GF-D8 (cell line): ENCODE data around the gene PSD.

Source experiments
- DNase-seq: peaks from one replicate; lab custom pipeline; 2025; lab: John Stamatoyannopoulos, UW

Gene PSD

DNA sequence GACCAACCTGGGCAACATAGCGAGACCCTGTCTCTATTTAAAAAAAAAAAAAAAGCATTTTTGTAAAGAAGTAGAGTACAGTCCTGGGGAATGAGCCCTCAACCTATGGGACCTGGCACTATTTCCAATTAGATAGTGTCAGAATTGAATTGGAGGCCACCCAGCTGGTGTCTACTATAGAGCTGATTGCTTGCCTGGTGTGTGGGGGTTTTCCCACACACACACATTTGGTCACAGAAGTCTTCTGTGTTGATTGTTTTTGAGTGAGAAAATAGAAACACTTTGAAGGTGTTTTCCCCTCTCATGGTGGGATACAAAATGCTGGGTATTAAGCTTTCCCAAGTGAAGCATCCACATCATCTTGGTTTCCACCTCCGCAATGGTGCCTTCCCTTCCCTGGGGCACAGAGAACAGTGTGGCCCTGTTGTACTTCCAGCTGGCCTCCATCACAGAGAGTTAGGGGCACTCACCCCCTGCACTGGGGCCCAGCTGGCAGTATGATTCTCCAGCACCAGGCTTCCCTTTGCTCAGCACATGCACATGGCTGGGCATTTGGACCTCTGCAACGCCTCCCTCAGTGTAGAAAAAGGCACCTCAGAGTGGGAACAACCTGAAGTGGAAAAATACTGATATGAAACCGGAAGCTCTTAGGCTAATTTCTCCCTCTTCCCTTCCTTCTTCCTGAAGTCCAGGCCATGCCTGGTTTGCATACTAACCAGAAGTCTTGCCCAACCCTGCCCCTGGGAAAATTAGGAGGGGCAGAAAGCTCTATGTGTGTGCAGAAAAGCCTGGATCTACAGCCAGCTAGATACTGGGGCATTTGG, 33.8 kb downstream of the PSD start:
- DNase-seq = no peak

DNA sequence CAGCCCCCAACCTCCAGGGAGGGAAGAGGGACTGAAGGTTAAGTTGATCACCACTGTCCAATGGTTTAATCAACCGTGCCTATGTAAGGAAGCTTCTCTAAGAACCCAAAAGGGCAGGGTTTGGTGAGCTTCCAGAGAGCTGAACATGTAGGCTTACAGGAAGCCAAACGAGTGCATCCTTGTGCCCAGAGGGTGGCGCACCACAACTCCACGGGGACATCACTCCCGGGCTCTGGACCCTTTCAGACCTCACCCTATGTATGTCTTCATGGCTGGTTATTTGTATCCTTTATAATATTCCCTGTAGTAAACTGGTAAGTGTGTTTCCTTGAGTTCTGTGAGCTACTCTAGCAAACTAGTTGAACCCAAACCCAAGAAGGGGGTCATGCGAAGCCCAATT, 34.5 kb downstream of the PSD start:
- DNase-seq = no peak

DNA sequence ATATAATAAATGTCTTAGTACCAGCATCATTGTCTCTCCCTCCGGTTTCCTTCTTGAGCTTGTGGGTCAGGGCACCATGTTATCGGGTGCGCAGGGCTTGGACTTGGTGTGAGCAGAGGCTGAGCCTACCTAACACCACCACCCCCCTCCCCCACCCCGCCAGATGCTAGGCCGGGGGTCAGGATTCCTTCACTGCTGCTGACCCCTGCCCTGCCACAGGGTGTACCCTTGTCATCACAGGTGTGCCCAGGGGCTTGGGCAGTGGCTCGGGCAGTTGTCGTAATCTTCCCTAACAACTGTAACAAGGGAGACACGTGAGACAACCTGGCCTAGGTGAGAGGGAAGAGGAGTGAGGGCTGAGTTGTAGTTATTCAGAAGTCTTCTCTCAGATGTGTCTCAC, 35.7 kb downstream of the PSD start:
- DNase-seq = no peak

DNA sequence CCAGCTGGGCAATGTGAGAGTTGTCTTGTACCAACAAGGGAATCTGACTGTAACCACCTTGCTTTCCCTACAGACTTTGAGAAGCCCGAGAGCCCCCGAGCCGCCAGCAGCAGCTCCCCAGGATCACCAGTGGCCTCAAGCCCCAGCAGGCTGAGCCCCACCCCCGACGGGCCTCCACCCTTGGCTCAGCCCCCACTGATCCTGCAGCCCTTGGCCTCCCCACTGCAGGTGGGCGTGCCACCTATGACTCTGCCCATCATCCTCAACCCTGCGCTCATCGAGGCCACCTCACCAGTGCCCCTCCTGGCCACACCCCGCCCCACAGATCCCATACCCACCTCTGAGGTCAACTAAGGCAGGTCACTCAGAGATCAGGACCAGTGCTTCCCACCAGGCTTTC, 36.6 kb downstream of the PSD start:
- no peak for DNase-seq

DNA sequence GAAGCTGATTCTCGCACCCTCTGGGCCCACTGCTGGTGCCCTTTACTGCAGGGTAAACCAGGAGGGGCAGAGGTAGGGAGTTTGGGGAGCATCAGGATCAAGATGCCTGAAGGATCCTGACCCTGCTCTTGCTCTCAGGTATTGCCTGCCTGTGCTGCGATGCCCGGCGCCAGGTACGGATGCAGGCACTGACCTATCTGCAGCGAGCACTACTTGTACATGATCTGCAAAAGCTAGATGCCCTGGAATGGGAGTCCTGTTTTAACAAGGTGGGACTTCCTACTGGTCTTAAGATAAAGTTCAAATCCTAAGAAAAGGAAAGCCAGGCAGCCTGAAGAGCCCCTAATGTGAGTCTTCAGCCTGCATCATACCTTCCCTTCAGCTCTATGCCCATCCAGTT, 39.2 kb downstream of the PSD start:
- no peak for DNase-seq

DNA sequence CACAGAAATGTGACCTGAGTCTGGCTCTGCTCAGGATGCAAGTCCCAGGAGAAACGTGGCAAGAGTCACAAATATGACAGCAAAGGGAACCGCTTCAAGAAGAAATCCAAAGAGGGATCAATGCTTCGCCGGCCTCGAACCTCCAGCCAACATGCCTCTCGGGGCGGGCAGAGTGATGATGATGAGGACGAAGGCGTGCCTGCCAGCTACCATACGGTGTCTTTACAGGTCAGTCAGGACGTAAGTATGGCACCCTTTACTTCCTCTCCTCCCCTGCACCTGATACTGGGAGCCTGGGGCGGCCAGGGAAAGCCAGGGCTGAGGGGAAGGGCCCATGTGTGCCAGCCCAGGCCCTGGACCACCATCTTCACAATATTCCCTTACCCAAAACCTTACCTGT, 41.7 kb downstream of the PSD start:
- DNase-seq = no peak

DNA sequence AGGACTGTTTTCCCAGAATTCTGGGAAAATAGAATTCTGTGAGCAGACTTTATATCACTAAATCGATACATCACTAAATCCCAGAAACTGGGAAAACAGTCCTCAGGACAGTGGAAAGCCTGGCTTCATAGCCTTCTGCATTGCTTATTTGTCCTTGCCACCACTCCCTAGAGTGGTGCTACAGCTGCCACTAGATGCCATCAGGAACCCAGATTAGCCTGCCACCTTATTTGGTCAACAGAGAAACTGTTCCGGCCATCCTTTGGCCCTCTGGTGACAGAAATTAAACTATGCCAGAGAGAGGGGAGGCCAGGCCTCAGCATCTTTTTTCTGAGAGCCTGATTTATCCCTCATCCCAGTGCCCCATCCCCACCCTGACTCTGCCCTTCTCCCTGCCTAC, 42.7 kb downstream of the PSD start:
- no peak for DNase-seq

DNA sequence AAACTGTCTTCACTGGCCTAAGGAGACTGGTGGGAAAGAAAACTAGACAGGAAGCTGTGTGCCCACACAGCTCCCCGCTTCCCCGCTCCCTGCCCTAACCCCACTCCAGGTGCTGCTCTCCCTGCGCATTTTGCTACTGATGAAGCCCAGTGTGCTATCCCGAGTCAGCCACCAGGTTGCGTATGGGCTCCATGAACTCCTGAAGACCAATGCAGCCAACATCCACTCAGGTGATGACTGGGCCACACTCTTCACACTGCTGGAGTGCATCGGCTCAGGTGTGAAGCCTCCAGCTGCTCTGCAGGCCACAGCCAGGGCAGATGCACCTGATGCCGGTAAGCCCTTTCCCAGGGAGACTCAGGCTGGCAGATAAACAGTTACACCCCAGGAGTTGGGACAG, 43.3 kb downstream of the PSD start:
- DNase-seq = no peak

DNA sequence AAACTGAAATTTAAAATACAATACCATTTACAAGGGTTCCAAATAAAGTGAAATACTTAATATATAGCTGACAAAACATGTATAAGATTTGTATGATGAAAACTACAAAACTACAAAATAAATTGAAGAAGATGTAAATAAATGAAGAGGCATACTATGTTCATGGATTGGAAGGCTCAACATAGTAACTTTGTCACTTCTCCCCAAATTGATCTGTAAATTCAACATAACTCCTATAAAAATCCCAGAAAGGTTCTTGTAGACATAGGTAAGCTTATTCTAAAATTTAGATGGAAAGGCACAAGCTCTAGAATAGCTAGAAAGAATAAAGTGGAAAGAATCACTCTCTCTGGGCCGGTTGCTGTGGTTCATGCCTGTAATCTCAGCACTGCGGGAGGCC, 47.3 kb downstream of the PSD start:
- DNase-seq = no peak

DNA sequence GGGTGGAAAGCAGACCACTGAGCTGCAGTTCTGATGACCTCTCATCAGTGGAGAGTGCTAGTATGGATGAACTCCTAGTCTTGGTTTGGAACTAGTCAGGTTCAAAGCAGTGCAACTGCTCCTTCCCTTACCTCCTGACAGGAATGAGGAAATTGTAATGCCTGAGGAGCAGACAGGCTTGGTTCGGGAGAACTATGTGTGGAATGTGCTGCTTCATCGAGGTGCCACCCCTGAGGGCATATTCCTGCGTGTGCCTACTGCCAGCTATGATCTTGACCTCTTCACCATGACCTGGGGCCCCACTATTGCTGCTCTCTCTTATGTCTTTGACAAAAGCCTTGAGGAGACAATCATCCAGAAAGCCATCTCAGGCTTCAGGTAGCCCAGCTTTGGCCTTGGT, 50.5 kb downstream of the PSD start:
- no peak for DNase-seq

DNA sequence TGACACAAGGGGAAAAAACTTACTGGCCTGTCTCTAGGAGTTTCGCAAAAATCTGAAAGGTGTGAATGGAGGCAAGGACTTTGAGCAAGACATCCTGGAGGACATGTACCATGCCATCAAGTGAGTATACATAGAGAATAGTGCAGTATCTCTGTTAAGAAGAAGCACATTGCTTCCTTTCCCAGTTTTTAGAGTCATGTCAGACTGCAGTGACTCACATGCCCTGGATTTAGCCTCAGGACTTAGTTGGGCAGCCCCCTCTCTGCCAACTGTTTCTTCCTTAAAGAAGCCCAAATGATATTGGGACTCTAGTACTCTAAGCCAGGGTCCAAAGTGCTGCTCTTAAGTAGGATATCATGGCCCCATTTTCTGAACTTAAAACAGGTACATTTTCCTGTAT, 51.1 kb downstream of the PSD start:
- no peak for DNase-seq

DNA sequence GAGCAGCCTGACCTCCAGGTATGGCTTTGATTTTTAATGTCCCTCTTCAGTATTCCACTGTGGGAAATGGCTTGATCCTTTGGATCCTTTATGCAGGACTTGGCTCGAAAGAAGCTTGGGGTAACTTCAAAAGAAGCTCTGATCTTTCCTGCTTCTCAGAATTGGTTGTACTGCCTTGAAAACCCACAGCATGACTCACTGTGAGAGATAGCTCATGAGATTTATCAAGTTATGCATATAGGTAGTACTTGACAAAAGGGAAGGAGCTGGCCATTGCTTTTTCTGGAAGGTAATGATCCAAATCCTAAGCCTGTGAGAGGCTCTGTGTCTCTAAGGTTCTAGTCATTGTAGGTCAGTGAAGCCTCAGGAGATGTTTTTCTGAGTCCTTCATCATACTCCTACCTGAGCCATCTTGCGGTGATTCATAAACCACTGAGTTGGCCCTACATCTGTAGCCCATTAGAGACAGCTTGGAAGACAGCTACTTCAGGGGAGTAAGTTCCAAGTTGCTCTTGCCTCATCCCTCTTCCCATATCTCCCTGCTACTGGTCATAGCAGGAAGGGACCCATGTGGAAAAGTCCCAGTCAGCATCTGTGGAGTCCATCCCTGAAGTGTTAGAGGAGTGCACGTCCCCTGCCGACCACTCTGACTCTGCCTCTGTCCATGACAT, 59.7 kb downstream of the PSD start:
- DNase-seq = no peak

DNA sequence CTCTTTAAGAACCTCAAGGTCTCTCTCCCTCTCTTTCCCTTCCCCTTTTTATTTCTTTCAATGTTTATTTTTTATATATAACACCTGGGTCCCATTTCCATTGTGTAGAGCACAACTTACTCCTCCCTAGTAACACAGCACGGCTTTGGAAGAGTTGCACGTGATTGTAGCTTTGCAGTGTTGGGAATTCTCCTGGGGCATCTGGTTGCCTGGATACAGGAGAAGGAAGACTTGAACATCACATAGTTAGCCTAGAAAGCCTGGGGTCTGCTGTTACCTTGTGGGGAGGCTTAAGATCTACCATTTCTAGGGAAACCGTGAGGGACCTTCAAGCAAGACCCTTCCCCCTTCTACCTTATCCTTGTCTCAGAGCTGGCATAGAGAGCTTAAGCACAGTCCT, 64.1 kb downstream of the PSD start:
- no peak for DNase-seq
